C4-2B (cell line): ENCODE measurements around the gene POLN.

Experiments
- H3K27ac ChIP-seq: fragments of 450-650 bp; 2 replicates; pipeline ENCODE4 v1.5.1; 2017
- ZFX ChIP-seq: fragments of 450-650 bp; IDR thresholded peaks from 2 replicates; pipeline ENCODE4 v1.6.1; 2017
- TF ChIP-seq, protein P1 (sequence below): fragments of 450-650 bp; conservative IDR thresholded peaks from 2 replicates; pipeline ENCODE4 v1.5.1; 2017; ENCODE audit warnings: mild to moderate bottlenecking

POLN gene

DNA sequence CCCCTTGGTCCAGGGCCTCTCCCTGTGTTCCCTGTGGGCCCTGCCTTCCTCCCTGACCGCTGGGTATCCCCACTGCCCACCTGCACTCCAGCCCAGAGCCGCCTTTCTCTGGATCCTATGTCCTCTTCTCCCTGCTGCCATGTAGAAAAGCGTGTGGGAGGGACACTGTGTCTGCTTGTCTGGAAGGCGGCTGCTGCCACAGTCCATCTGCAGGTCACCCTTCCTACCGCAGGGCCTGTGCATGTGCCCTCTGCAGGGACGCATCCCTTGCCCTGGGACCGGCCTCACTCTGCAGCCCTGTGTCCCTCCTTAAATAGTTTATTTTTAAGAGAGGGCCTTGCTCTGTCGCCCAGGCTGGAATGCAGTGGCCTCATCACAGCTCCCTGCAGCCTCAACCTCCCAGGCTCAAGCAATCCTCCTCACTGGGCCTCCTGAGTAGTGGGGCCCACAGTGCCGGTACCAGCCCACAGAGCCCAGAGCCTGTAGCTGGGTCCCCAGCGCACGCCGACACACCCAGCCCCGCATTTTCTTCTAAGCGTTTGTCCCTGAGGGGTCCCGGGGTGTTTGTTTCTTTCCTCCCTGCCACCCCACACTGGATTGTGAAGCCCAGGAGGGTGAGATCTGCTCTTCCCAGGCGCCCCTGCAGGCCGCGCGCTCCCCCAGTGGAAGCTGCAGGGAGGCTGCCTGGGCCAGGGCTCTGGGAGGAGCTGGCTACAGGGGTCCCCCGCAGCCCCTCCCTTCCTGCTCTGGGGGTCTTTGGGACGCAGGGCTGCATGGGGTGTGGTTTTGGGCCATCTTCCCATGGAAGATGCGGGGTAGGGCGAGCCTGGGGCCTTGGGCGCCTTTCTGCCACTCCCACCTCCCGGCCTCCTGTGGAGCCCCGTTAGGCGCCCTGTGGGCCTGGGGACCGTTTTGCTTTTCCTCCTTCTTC, 195.6 kb downstream of the POLN start:
- no peak overlapping the region for H3K27ac ChIP-seq
- TF ChIP-seq, protein P1, sequence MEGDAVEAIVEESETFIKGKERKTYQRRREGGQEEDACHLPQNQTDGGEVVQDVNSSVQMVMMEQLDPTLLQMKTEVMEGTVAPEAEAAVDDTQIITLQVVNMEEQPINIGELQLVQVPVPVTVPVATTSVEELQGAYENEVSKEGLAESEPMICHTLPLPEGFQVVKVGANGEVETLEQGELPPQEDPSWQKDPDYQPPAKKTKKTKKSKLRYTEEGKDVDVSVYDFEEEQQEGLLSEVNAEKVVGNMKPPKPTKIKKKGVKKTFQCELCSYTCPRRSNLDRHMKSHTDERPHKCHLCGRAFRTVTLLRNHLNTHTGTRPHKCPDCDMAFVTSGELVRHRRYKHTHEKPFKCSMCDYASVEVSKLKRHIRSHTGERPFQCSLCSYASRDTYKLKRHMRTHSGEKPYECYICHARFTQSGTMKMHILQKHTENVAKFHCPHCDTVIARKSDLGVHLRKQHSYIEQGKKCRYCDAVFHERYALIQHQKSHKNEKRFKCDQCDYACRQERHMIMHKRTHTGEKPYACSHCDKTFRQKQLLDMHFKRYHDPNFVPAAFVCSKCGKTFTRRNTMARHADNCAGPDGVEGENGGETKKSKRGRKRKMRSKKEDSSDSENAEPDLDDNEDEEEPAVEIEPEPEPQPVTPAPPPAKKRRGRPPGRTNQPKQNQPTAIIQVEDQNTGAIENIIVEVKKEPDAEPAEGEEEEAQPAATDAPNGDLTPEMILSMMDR: no peak
- no peak for TF ChIP-seq ZFX

DNA sequence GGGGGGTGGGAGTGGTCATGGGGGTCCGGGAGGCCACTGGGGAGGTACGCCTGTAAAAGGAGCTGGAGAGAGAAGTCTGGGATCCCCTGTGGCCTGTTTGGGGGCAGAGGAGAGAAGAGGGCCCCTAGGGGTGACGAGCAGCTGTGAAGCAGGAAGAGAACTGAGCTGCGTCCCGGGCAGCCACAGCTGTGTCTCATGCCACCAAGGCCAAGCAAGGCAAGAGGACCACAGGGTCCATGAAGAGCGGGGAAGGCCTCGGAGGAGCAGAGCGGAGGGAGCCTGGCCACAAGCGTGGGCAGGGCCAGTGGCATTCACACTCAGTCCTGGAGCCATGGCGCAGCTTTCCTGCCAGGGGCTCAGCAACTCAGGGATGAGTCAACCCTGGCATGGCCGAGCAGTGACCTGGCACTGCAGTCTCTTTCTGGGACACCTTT, 196.4 kb downstream of the POLN start:
- no peak overlapping the region for H3K27ac ChIP-seq
- TF ChIP-seq, protein P1: no peak
- TF ChIP-seq ZFX: no peak

DNA sequence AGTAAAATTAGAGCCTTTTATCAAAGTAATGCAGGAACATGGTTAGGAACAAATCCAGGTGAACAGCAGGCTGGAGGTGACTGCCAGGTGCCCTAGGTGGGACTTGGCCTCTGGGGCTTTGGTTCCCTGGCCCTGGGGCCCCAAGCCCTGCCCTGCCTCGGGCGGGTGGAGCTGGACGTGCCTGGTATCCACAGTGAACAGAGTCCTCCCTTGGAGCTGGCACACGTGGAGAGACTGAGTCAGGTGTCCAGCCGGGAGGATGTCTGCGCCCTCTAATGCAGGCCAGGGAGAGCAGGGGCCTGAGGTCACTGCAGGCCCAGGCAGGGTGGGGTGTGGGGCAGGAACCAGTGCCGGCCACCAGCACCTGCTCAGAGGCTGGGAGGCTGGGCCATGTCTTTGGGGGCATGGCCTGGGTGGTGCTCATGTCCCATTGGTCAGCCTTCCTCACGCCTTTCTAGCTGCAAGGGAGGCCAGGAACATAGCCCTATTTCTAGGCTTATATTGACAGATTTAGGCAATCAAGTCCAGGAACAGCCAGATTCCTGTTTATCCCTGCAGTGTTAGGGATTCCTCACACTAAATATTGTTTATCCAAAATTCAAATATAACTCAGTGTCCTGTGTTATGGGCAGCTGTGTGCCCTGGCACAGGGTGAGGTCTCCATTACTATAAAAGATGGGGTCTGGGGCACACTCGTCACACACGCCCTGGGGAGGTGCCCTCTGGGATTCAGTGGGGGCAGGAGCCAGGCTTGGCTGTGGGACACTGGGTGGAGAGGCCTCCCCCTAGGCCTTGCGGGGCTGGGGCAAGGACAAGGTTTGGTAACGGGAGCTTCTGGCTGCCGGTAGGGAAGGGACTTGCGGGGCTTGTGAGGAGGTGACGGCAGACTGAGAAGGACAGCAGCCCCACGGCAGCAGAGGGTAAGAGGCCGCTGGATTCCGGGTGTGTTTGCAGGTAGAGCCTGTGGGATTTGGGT, 197.1 kb downstream of the POLN start:
- TF ChIP-seq, protein P1: no peak
- no peak for TF ChIP-seq ZFX
- no peak overlapping the region for H3K27ac ChIP-seq

DNA sequence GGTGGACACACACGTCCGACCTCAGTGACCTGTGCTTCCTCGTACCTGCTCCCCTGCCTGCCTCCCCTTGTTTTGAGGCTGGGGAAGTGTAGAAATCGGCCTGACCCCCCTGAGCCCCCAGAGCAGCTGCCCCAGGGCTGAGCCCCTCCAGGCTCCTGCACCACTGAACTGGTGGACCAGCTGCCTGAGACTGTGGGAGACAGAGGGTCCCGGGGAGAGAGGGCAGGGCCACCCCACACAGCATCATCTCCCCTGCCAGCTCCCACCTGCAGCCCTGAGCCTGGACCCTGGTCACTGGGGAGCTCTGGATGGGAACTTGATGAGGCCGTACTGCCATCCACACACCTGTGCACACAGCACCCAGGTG, 197.8 kb downstream of the POLN start:
- TF ChIP-seq, protein P1: no peak
- no peak for TF ChIP-seq ZFX
- no peak overlapping the region for H3K27ac ChIP-seq

DNA sequence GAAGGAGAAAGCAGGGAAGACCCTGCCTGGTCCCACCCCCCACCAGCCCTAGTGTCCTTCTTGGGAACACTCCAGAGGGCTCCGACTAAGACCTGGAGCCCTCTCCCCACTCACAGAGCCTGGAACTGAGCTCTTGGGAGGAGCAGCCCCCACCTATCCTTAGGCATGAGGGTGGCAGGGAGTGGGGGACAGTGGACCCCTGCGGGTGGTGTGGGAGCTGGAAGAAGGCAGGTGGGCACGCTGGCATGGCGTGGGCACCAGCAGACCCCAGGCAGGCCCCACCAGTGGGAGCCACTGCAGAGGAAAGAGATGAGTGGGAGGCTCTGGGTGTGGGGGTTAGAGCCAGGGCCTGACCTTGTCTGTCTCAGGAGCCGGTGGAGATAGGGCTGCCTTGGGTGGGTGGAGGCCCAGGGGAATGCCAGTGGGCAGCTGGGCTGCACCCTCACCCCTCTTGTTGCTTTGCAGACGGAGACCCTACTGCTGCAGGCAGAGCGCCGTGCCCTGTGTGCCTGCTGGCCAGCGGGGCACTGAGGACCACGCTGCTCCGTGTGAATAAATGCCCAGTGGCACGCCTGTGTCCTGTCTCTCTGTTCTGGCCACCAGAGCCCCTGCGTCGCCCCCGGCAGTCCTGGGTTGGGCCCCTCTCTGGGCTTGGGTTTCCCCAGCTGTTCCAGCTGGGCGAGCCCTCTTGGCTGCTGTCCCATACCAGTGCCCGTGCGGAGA, 198.4 kb downstream of the POLN start:
- H3K27ac ChIP-seq: no peak overlapping the region
- TF ChIP-seq ZFX: no peak
- TF ChIP-seq, protein P1: no peak

DNA sequence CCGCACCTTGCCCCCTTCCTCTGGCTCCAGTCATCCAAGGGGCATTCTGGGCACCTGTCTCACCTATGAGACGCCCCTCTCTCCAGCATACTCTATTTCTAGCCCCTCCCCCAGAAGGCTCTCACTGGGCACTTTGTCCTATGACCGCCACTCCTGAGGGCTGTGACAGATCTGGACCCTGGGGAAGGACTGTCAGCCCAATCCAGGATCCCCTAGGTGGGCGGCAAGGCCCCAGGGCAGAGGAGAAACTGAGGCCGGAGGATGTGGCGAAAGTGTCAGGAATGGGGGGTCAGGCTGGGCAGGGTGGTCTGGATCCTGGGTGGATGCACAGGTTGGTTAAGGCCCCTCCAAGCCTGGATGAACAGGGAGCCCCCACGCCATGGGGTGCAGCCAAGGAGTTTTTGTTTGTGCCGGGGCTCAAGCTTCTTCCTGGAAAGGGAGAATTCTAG, 198.9 kb downstream of the POLN start:
- no peak for TF ChIP-seq ZFX
- TF ChIP-seq, protein P1: no peak
- H3K27ac ChIP-seq: no peak overlapping the region
